Activated CD8-positive, alpha-beta T cell treated with anti-CD3 and anti-CD28 coated beads for 36 hours (primary cell): ENCODE results near the gene LDB2. TPM values are rescaled to one million over a fixed set of nuclear protein-coding genes. Genes with fewer than 3 reads are reported as not detected.

Experiments used
- ATAC-seq: fragments of 200-7000 bp; cut with Tn5 transposase; one replicate; pipeline ENCODE4 v1.10.0; 2021; ENCODE audit warnings: mild to moderate bottlenecking, moderate library complexity
- CTCF ChIA-PET: fragments of 350-600 bp; sonication (Branson Sonifier 250); formaldehyde crosslinking; loops from one replicate; lab custom pipeline; 2021; ENCODE audit warnings: antibody characterized with exemption; lab: Charles Lee
- POLR2A ChIA-PET: fragments of 350-600 bp; sonication (Branson Sonifier 250); formaldehyde crosslinking; loops from one replicate; lab custom pipeline; 2021; ENCODE audit warnings: antibody characterized with exemption; lab: Charles Lee
- DNase-seq: peaks from one replicate; pipeline ENCODE4 v3.0.0-alpha.2; 2020
- H3K27ac Mint-ChIP-seq: one replicate; pipeline ENCODE4 v1.8.0; 2021; ENCODE audit warnings: mild to moderate bottlenecking, mixed read lengths
- H3K27me3 Mint-ChIP-seq: one replicate; pipeline ENCODE4 v1.8.0; 2021; ENCODE audit warnings: mixed read lengths
- H3K36me3 Mint-ChIP-seq: one replicate; pipeline ENCODE4 v1.8.0; 2021; ENCODE audit warnings: low read depth, mixed read lengths
- H3K4me1 Mint-ChIP-seq: one replicate; pipeline ENCODE4 v1.8.0; 2021; ENCODE audit warnings: low read depth, mixed read lengths
- H3K4me3 Mint-ChIP-seq: one replicate; pipeline ENCODE4 v1.8.0; 2021; ENCODE audit warnings: mild to moderate bottlenecking, moderate library complexity, mixed read lengths
- H3K9me3 Mint-ChIP-seq: one replicate; pipeline ENCODE4 v1.8.0; 2021; ENCODE audit warnings: mixed read lengths
- intact Hi-C: fragments of 100-400 bp; cut with micrococcal nuclease; formaldehyde crosslinking; loops from one replicate; pipeline ENCODE4 v1.10.0; 2022
- total RNA-seq, 2 experiments: library from RNA; stranded (reverse); gene quantifications; one replicate each; pipeline ENCODE4 v1.2.3, GENCODE V29; 2021
- TF ChIP-seq, protein P1 (sequence below): fragments of 200-600 bp; IDR thresholded peaks from one replicate; pipeline ENCODE4 v1.8.0; 2022; ENCODE audit warnings: antibody characterized with exemption, mild to moderate bottlenecking

The LDB2 gene
- total RNA-seq, 2 experiments from 2014 or later, result not detected

GRCh38 chr4:16838226-16838875, 60.1 kb downstream of the LDB2 start:
- Mint-ChIP-seq H3K27ac (no peak overlapping the region), H3K36me3 (no peaks in the 10 kb centered on the region), H3K4me3 (no peak overlapping the region), H3K27me3 (peaks cover 4% of the 10 kb centered on the region), H3K9me3 (no peaks in the 10 kb centered on the region), H3K4me1 (no peaks in the 10 kb centered on the region)
- CTCF ChIA-PET, result interaction anchor here (1.3 kb wide), 1 partner anchor 78 kb away, joined by 5 read pairs; no protein-coding TSS in a partner anchor
- POLR2A ChIA-PET, result no interaction called here
- intact Hi-C loops, result no loop called here
- ATAC-seq, result no peak
- no peak for DNase-seq
- TF ChIP-seq, protein P1, sequence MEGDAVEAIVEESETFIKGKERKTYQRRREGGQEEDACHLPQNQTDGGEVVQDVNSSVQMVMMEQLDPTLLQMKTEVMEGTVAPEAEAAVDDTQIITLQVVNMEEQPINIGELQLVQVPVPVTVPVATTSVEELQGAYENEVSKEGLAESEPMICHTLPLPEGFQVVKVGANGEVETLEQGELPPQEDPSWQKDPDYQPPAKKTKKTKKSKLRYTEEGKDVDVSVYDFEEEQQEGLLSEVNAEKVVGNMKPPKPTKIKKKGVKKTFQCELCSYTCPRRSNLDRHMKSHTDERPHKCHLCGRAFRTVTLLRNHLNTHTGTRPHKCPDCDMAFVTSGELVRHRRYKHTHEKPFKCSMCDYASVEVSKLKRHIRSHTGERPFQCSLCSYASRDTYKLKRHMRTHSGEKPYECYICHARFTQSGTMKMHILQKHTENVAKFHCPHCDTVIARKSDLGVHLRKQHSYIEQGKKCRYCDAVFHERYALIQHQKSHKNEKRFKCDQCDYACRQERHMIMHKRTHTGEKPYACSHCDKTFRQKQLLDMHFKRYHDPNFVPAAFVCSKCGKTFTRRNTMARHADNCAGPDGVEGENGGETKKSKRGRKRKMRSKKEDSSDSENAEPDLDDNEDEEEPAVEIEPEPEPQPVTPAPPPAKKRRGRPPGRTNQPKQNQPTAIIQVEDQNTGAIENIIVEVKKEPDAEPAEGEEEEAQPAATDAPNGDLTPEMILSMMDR, result no peak

GRCh38 chr4:16837475-16837874, 61.0 kb downstream of the LDB2 start:
- Mint-ChIP-seq H3K4me3 (no peak overlapping the region), H3K9me3 (no peaks in the 10 kb centered on the region), H3K27ac (no peak overlapping the region), H3K36me3 (no peaks in the 10 kb centered on the region), H3K27me3 (peaks cover 4% of the 10 kb centered on the region), H3K4me1 (no peaks in the 10 kb centered on the region)
- TF ChIP-seq, protein P1, result no peak
- CTCF ChIA-PET, result interaction anchor here (1.3 kb wide), 1 partner anchor 79 kb away, joined by 5 read pairs; no protein-coding TSS in a partner anchor
- ATAC-seq (no peak), DNase-seq (no peak)
- intact Hi-C loops, result no loop called here
- POLR2A ChIA-PET, result no interaction called here

GRCh38 chr4:16836324-16836723, 62.1 kb downstream of the LDB2 start:
- ATAC-seq (no peak), DNase-seq (no peak)
- no peaks in the 10 kb centered on the region for H3K36me3 Mint-ChIP-seq
- H3K27me3 Mint-ChIP-seq, result peaks cover 4% of the 10 kb centered on the region
- no peaks in the 10 kb centered on the region for H3K9me3 Mint-ChIP-seq
- POLR2A ChIA-PET, result no interaction called here
- H3K4me3 Mint-ChIP-seq, result no peak overlapping the region
- CTCF ChIA-PET, result no interaction called here
- H3K27ac Mint-ChIP-seq, result no peak overlapping the region
- TF ChIP-seq, protein P1, result no peak
- no peaks in the 10 kb centered on the region for H3K4me1 Mint-ChIP-seq
- intact Hi-C loops, result no loop called here

DNA sequence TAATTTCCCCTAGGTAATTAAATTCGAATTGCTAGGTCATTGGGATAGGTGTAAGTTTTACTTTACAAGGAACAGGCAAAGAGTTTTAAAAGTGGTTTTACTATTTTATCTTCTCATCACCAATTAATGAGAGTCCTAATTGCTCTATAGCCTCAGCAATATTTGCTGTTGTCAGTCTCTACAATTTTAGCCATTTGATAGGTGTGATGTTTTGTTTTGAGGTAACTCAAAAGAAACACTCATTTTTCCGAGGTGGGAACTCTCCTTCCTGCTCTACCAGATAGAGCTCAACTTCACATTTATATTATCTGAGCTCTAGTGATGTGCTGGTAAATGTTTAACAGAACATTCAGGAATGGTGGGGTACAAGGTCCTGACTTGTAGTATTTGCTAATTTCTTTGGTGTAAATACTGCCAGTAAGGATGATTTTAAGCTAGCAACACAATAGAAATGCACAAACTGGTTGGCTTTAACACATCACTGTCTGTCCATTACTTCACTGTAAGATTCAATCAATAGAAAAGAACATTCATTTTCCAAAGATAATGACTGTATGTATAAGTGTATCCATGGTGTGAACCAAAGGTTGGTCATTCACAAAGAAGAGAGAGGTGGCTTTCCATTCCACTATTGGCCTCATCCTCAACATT, 62.7 kb downstream of the LDB2 start:
- POLR2A ChIA-PET, result no interaction called here
- intact Hi-C loops, result no loop called here

More for the DNA sequence above, 62.7 kb downstream of the LDB2 start:
- peaks cover 4% of the 10 kb centered on the region for H3K27me3 Mint-ChIP-seq
- no peak overlapping the region for H3K27ac Mint-ChIP-seq
- no peak for ATAC-seq
- H3K9me3 Mint-ChIP-seq, result no peaks in the 10 kb centered on the region
- TF ChIP-seq, protein P1, result no peak
- DNase-seq, result no peak
- CTCF ChIA-PET, result no interaction called here
- H3K36me3 Mint-ChIP-seq, result no peaks in the 10 kb centered on the region
- H3K4me3 Mint-ChIP-seq, result no peak overlapping the region
- H3K4me1 Mint-ChIP-seq, result no peaks in the 10 kb centered on the region
